Endodermal cell (in vitro differentiated cells): ENCODE measurements around the gene LAMB3. TPM values are rescaled to one million over a fixed set of nuclear protein-coding genes. Genes with fewer than 3 reads are reported as not detected.

ENCODE experiments used
- DNase-seq: peaks from one replicate; pipeline ENCODE4 v3.0.0-alpha.2; 2017
- H3K27ac ChIP-seq: 2 replicates; pipeline ENCODE4 v1.5.1; 2013; ENCODE audit warnings: mild to moderate bottlenecking, low read depth, low read length, moderate library complexity
- H3K27me3 ChIP-seq: 2 replicates; pipeline ENCODE4 v1.6.1; 2013; ENCODE audit warnings: mild to moderate bottlenecking, low read length, moderate library complexity; ENCODE audit not compliant: insufficient read depth, control insufficient read depth, poor library complexity, severe bottlenecking
- H3K36me3 ChIP-seq: 2 replicates; pipeline ENCODE4 v1.7.0; 2013; ENCODE audit warnings: mild to moderate bottlenecking, low read length, moderate library complexity; ENCODE audit not compliant: control insufficient read depth, insufficient read depth
- H3K4me1 ChIP-seq: one replicate; pipeline ENCODE4 v1.7.0; 2013; ENCODE audit warnings: low read length; ENCODE audit not compliant: control insufficient read depth, insufficient read depth
- H3K4me3 ChIP-seq: 2 replicates; pipeline ENCODE4 v1.5.1; 2013; ENCODE audit warnings: mild to moderate bottlenecking, low read length, moderate library complexity
- H3K9ac ChIP-seq: 2 replicates; pipeline ENCODE4 v1.6.1; 2013; ENCODE audit warnings: mild to moderate bottlenecking, low read length, moderate library complexity; ENCODE audit not compliant: poor library complexity, severe bottlenecking; ENCODE audit errors: extremely low read depth
- H3K9me3 ChIP-seq: 2 replicates; pipeline ENCODE4 v1.6.1; 2013; ENCODE audit warnings: mild to moderate bottlenecking, low read length, moderate library complexity; ENCODE audit not compliant: control insufficient read depth
- H3K27ac Mint-ChIP-seq: 2 replicates; pipeline ENCODE4 v1.8.0; 2020; ENCODE audit warnings: mixed read lengths
- H3K27me3 Mint-ChIP-seq: 2 replicates; pipeline ENCODE4 v1.8.0; 2021; ENCODE audit warnings: mild to moderate bottlenecking, mixed read lengths; ENCODE audit not compliant: insufficient read depth
- H3K36me3 Mint-ChIP-seq: 2 replicates; pipeline ENCODE4 v1.8.0; 2020; ENCODE audit warnings: low read depth, mixed read lengths
- H3K4me1 Mint-ChIP-seq: 2 replicates; pipeline ENCODE4 v1.8.0; 2020; ENCODE audit warnings: mixed read lengths
- H3K4me3 Mint-ChIP-seq: 2 replicates; pipeline ENCODE4 v1.8.0; 2020; ENCODE audit warnings: mild to moderate bottlenecking, moderate library complexity, mixed read lengths
- H3K9me3 Mint-ChIP-seq: 2 replicates; pipeline ENCODE4 v1.8.0; 2020; ENCODE audit warnings: mild to moderate bottlenecking, mixed read lengths
- WGBS, 2 experiments: methylation state at CpG; one replicate each; pipeline versions ENCODE4 v1.1.5 to v1.1.7; 2013; ENCODE audit warnings: missing lambda C conversion rate in 2 of 2, mixed read lengths in 1 of 2; ENCODE audit not compliant: insufficient coverage in 1 of 2, insufficient read length in 1 of 2; 5-methylcytosine and 5-hydroxymethylcytosine counted together
- total RNA-seq, 2 donors: library from RNA; stranded (reverse); fragmentation: NEBNext Ultra II Directional in 1 of 2; extraction: Animal tissue kit (Norgen Biotek cat#: 25700) in 1 of 2; gene quantifications; 2 replicates in 1 of 2; 3 replicates in 1 of 2; pipeline ENCODE4 v1.2.1, GENCODE V29; 2021
- TF ChIP-seq, protein P1 (sequence below): fragments of 200-600 bp; sonication (generic); conservative IDR thresholded peaks from 2 replicates; pipeline ENCODE4 v1.5.0; 2021; ENCODE audit warnings: antibody characterized with exemption, mild to moderate bottlenecking

Gene LAMB3
- total RNA-seq, 2 donors from 2014 or later: 0.53 to 1.9 TPM

DNA sequence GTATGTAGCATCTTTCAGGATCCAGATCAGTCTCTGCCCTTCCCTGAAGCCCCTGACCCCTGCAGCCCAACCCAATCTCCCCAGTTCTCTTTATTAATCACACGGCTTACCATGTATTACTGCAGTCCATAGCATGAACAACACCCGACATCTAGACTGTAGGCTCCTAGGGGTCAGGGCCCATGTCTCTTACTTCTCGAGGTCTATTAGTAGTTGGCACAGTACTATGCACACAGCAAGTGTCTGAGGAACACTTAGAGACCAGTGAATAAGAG lies 41.7 kb downstream of the LAMB3 start:
- Histone ChIP-seq H3K9me3 (no peaks in the 10 kb centered on the region), H3K36me3 (no peaks in the 10 kb centered on the region), H3K9ac (no peak overlapping the region), H3K4me3 (no peak overlapping the region), H3K4me1 (no peaks in the 10 kb centered on the region), H3K27me3 (peaks cover 56% of the 10 kb centered on the region), H3K27ac (no peak overlapping the region)
- no peaks in the 10 kb centered on the region for H3K36me3 Mint-ChIP-seq
- WGBS, 2 experiments: 80 to 87% methylated on average over 1 to 3 of the region's 3 CpGs
- no peak overlapping the region for H3K27ac Mint-ChIP-seq
- H3K27me3 Mint-ChIP-seq: peaks cover 34% of the 10 kb centered on the region
- DNase-seq: no peak
- no peak overlapping the region for H3K4me3 Mint-ChIP-seq
- H3K4me1 Mint-ChIP-seq: no peaks in the 10 kb centered on the region
- TF ChIP-seq, protein P1, sequence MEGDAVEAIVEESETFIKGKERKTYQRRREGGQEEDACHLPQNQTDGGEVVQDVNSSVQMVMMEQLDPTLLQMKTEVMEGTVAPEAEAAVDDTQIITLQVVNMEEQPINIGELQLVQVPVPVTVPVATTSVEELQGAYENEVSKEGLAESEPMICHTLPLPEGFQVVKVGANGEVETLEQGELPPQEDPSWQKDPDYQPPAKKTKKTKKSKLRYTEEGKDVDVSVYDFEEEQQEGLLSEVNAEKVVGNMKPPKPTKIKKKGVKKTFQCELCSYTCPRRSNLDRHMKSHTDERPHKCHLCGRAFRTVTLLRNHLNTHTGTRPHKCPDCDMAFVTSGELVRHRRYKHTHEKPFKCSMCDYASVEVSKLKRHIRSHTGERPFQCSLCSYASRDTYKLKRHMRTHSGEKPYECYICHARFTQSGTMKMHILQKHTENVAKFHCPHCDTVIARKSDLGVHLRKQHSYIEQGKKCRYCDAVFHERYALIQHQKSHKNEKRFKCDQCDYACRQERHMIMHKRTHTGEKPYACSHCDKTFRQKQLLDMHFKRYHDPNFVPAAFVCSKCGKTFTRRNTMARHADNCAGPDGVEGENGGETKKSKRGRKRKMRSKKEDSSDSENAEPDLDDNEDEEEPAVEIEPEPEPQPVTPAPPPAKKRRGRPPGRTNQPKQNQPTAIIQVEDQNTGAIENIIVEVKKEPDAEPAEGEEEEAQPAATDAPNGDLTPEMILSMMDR: no peak
- H3K9me3 Mint-ChIP-seq: no peaks in the 10 kb centered on the region

GRCh38 chr1:209609791-209610630 lies 42.2 kb downstream of the LAMB3 start:
- H3K4me1 ChIP-seq: no peaks in the 10 kb centered on the region
- H3K27ac Mint-ChIP-seq: no peak overlapping the region
- no peaks in the 10 kb centered on the region for H3K9me3 Mint-ChIP-seq
- WGBS, 2 experiments: 90 to 98% methylated on average over 7 to 8 of the region's 8 CpGs
- no peak overlapping the region for H3K4me3 Mint-ChIP-seq
- H3K27ac ChIP-seq: no peak overlapping the region
- TF ChIP-seq, protein P1: no peak
- H3K27me3 ChIP-seq: peaks cover 61% of the 10 kb centered on the region
- no peaks in the 10 kb centered on the region for H3K4me1 Mint-ChIP-seq
- DNase-seq: no peak
- peaks cover 36% of the 10 kb centered on the region for H3K27me3 Mint-ChIP-seq
- H3K36me3 Mint-ChIP-seq: no peaks in the 10 kb centered on the region
- H3K9me3 ChIP-seq: no peaks in the 10 kb centered on the region
- H3K36me3 ChIP-seq: no peaks in the 10 kb centered on the region
- no peak overlapping the region for H3K4me3 ChIP-seq
- H3K9ac ChIP-seq: no peak overlapping the region

DNA sequence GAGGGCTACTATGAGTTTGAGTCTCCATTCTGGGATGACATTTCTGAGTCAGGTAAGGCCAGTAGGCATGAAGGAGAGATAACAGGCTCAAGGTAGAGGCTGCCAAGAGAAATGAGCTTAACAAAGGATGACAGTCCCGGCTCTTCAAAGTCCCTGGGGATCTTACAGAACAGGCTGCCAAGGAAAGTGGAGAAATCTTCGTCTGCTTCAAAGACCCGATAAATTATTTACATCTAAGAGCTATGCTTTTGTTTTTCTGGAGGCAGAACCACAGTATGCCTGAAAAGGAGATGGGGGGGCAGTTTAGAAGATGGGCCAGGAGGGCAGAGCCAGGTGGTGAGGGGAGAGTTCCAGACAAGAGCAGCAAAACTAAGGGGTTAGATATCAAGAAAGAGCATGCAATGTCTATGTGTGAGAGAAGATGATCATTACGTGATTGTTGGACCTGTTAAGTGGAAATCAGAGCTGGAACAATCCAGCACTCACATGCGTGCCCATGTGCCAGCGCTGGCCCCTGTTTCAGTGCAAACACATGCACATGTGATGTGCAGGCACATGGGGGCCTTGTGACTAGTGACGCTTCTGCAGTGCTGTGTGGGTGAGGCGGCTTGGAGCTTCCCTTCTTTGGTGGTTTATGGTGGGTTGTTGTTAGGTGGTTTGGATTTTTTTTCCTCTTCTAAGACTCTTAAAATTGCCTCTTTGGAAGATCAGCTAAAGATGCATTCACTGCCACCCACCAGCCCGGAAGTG lies 43.0 kb downstream of the LAMB3 start:
- Mint-ChIP-seq H3K27me3 (peaks cover 31% of the 10 kb centered on the region), H3K36me3 (no peaks in the 10 kb centered on the region), H3K4me1 (peaks cover 2% of the 10 kb centered on the region), H3K9me3 (no peaks in the 10 kb centered on the region), H3K27ac (no peak overlapping the region), H3K4me3 (no peak overlapping the region)
- no peaks in the 10 kb centered on the region for H3K4me1 ChIP-seq
- H3K9ac ChIP-seq: no peak overlapping the region
- 93 to 95% methylated on average over 6 to 9 of the region's 9 CpGs for WGBS, 2 experiments
- H3K4me3 ChIP-seq: no peak overlapping the region
- no peak for DNase-seq
- H3K27ac ChIP-seq: no peak overlapping the region
- H3K36me3 ChIP-seq: no peaks in the 10 kb centered on the region
- H3K27me3 ChIP-seq: peaks cover 56% of the 10 kb centered on the region
- TF ChIP-seq, protein P1: no peak
- no peaks in the 10 kb centered on the region for H3K9me3 ChIP-seq
